ENCODE data around the gene GPS2.

GRCh38 chr17:7323731-7324437, 8.7 kb upstream of the GPS2 start:
- TF ChIP-seq, protein P1, sequence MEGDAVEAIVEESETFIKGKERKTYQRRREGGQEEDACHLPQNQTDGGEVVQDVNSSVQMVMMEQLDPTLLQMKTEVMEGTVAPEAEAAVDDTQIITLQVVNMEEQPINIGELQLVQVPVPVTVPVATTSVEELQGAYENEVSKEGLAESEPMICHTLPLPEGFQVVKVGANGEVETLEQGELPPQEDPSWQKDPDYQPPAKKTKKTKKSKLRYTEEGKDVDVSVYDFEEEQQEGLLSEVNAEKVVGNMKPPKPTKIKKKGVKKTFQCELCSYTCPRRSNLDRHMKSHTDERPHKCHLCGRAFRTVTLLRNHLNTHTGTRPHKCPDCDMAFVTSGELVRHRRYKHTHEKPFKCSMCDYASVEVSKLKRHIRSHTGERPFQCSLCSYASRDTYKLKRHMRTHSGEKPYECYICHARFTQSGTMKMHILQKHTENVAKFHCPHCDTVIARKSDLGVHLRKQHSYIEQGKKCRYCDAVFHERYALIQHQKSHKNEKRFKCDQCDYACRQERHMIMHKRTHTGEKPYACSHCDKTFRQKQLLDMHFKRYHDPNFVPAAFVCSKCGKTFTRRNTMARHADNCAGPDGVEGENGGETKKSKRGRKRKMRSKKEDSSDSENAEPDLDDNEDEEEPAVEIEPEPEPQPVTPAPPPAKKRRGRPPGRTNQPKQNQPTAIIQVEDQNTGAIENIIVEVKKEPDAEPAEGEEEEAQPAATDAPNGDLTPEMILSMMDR (conservative IDR thresholded peaks at IDR 0.05; ENCODE audit: low read length), result peak; percentile 95
- TF ChIP-seq EZH2phosphoT487 (IDR thresholded peaks at IDR 0.05; ENCODE audit: borderline replicate concordance), result no peak

Data from Loucy (cell line).